ENCODE data around the gene LIN7A. TPM values are rescaled to one million over a fixed set of nuclear protein-coding genes. Genes with fewer than 3 reads are reported as not detected.

Gene LIN7A

GRCh38 chr12:80745851-80746505 lies 191.8 kb downstream of the LIN7A start:
- Histone ChIP-seq H3K27me3 (ENCODE audit: control insufficient read depth in 1 of 2, insufficient read depth in 1 of 2, low read length in 2 of 2) (no peaks in the 10 kb centered on the region), H4K91ac (ENCODE audit: low read length) (no peak overlapping the region), H3K27ac (ENCODE audit: low read length, poor library complexity, severe bottlenecking) (no peak overlapping the region), H3K79me1 (replicated peaks; ENCODE audit: low read length, poor library complexity, severe bottlenecking) (no peaks in the 10 kb centered on the region), H2BK12ac (ENCODE audit: low read length in 2 of 2) (no peak overlapping the region), H3K4ac (ENCODE audit: low read depth in 1 of 2, low read length in 2 of 2) (no peak overlapping the region), H3K18ac (ENCODE audit: low read depth in 1 of 2, low read length in 2 of 2) (no peak overlapping the region), H3K14ac (ENCODE audit: low read length in 2 of 2) (no peak overlapping the region), H3K4me3 (ENCODE audit: insufficient read depth in 1 of 2, low read depth in 1 of 2, low read length in 2 of 2) (no peak overlapping the region), H3K4me2 (ENCODE audit: low read length, poor library complexity, severe bottlenecking) (no peak overlapping the region), H3K9ac (ENCODE audit: low read length) (no peak overlapping the region), H3K36me3 (ENCODE audit: control insufficient read depth in 1 of 2, insufficient read depth in 2 of 2, low read depth in 1 of 2, low read length in 2 of 2) (no peaks in the 10 kb centered on the region), H2AFZ (ENCODE audit: low read depth, low read length) (no peak overlapping the region), H4K8ac (ENCODE audit: low read length) (no peak overlapping the region), H3K9me3 (ENCODE audit: control insufficient read depth, low read length) (no peaks in the 10 kb centered on the region), H2BK120ac (ENCODE audit: low read depth, low read length) (no peak overlapping the region), H3K23ac (ENCODE audit: low read length in 2 of 2) (no peak overlapping the region), H2BK5ac (ENCODE audit: low read depth, low read length, poor library complexity, severe bottlenecking) (no peak overlapping the region), H3K4me1 (ENCODE audit: control insufficient read depth, insufficient read depth, low read depth, low read length) (no peaks in the 10 kb centered on the region), H2AK5ac (ENCODE audit: low read length, severe bottlenecking) (no peak overlapping the region), H2BK15ac (ENCODE audit: low read depth, poor library complexity, severe bottlenecking) (no peak overlapping the region)
- DNase-seq, result no peak
- WGBS, result 76% methylated on average over 6 of the region's 6 CpGs

Small RNAs within 50 kb of the gene (small RNA-seq; reads per million reads assigned to genes)
- gene MIR617 (ENCODE audit: low read depth) (not detected), gene MIR618 (ENCODE audit: low read depth) (11.8 reads per million, percentile 81 among the genes with 10 or more reads in this experiment)

Measured in mesenchymal stem cell (in vitro differentiated cells and primary cell).